C4-2B (cell line): Measurements from ENCODE around the gene ZNF521.

Source experiments
- CTCF ChIP-seq: fragments of 450-650 bp; conservative IDR thresholded peaks from 2 replicates; pipeline ENCODE4 v1.5.1; 2017; ENCODE audit warnings: mild to moderate bottlenecking
- ZFX ChIP-seq: fragments of 450-650 bp; IDR thresholded peaks from 2 replicates; pipeline ENCODE4 v1.6.1; 2017

DNA sequence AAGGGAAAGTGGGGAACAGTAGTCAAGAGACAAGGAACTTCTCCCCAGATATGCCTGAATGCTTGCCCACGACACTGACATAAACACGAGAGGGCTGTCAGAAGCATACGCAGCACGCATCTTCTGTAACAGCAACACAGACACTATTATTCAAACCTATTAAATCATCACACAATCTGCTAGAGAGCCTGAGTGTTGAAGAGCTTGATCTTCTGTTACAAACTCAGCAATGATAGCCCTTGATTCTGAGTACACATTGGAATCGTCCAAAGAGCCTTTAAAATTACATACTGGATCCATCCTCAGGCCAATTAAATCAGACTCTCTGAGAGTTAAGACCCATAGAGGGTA lies 111.6 kb downstream of the ZNF521 start:
- no peak for TF ChIP-seq CTCF
- no peak for TF ChIP-seq ZFX
